NT2/D1 (cell line): ENCODE measurements around the gene DOK6.

Experiments used
- DNase-seq: peaks from one replicate; pipeline ENCODE4 v3.0.0-alpha.2; 2011; ENCODE audit warnings: low read depth, low spot score
- H3K27me3 ChIP-seq: 2 replicates; pipeline ENCODE4 v1.6.0; 2011; ENCODE audit warnings: mild to moderate bottlenecking; ENCODE audit not compliant: insufficient read length, insufficient read depth
- H3K36me3 ChIP-seq: 2 replicates; pipeline ENCODE4 v1.6.1; 2011; ENCODE audit warnings: mild to moderate bottlenecking, low read length, mixed read lengths; ENCODE audit not compliant: insufficient read depth, insufficient read length
- H3K4me1 ChIP-seq: 2 replicates; pipeline ENCODE4 v1.5.1; 2011; ENCODE audit not compliant: insufficient read depth, insufficient read length
- H3K4me3 ChIP-seq: 2 replicates; pipeline ENCODE4 v1.5.1; 2011; ENCODE audit warnings: low read depth; ENCODE audit not compliant: insufficient read length
- H3K9ac ChIP-seq: 2 replicates; pipeline ENCODE4 v1.6.0; 2011; ENCODE audit warnings: low read depth; ENCODE audit not compliant: insufficient read length
- H3K9me3 ChIP-seq: 2 replicates; pipeline ENCODE4 v1.5.1; 2011; ENCODE audit warnings: mild to moderate bottlenecking, low read length; ENCODE audit not compliant: insufficient read depth
- SUZ12 ChIP-seq: IDR thresholded peaks from 2 replicates; pipeline ENCODE4 v1.6.1; 2011; ENCODE audit not compliant: insufficient read length, insufficient read depth; ENCODE audit errors: extremely low read depth
- YY1 ChIP-seq: IDR thresholded peaks from 2 replicates; pipeline ENCODE4 v1.6.1; 2011; ENCODE audit not compliant: insufficient read length, insufficient read depth
- ZNF274 ChIP-seq: IDR thresholded peaks from 2 replicates; pipeline ENCODE4 v1.6.1; 2011; ENCODE audit warnings: mild to moderate bottlenecking, low read depth, low read length

Gene DOK6

DNA sequence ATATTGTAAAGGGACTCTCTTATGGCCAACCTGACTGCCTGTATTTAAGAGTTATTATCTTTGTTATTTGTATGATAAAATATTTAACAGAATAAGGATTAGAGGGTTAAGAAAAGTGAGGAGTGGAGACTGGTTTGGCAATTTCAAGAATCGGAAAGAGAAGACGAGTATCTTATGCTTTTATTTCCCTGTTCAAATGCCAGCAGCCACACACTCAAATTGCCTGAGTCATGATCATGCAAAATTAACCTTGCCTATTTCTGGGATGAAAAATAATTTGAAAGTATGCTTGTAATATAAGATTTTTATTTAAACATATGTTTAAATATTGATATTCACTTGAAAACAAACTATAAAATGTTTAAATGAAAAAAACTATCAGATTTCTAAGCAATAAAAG, 358.4 kb downstream of the DOK6 start:
- no peaks in the 10 kb centered on the region for H3K9me3 ChIP-seq
- DNase-seq = no peak
- no peak for TF ChIP-seq YY1
- TF ChIP-seq ZNF274 = no peak
- TF ChIP-seq SUZ12 = no peak
- H3K4me3 ChIP-seq = no peak overlapping the region
- H3K9ac ChIP-seq = no peak overlapping the region
- H3K4me1 ChIP-seq = no peaks in the 10 kb centered on the region
- H3K36me3 ChIP-seq = no peaks in the 10 kb centered on the region
- H3K27me3 ChIP-seq = no peaks in the 10 kb centered on the region

GRCh38 chr18:69763002-69763401, 362.3 kb downstream of the DOK6 start:
- DNase-seq = no peak
- no peaks in the 10 kb centered on the region for H3K36me3 ChIP-seq
- H3K9ac ChIP-seq = no peak overlapping the region
- TF ChIP-seq SUZ12 = no peak
- H3K4me1 ChIP-seq = no peaks in the 10 kb centered on the region
- H3K4me3 ChIP-seq = no peak overlapping the region
- no peaks in the 10 kb centered on the region for H3K27me3 ChIP-seq
- H3K9me3 ChIP-seq = no peaks in the 10 kb centered on the region

DNA sequence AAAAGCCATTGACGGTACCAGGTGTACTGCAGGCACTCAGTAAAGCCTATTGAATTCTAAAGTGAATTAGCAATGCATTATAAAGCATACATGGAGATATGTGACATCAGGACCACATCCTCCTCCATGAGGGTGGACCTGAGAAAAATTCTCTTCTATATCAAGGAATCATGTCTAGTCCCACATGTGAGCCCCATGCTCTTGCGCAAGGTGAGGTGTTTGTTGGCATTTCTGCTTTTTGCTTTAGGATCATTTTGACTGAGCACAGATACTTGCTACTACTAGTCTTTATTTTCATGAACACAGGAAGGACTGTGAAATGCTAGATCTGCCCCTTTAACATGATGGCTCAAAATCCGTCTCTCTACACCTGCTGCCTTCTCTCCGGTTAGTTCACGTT, 363.1 kb downstream of the DOK6 start:
- Histone ChIP-seq H3K9ac (no peak overlapping the region), H3K36me3 (no peaks in the 10 kb centered on the region), H3K4me1 (no peaks in the 10 kb centered on the region), H3K27me3 (no peaks in the 10 kb centered on the region), H3K9me3 (no peaks in the 10 kb centered on the region), H3K4me3 (no peak overlapping the region)
- no peak for DNase-seq
- no peak for TF ChIP-seq YY1
- TF ChIP-seq SUZ12 = no peak

GRCh38 chr18:69770238-69770637, 369.6 kb downstream of the DOK6 start:
- H3K27me3 ChIP-seq = no peaks in the 10 kb centered on the region
- DNase-seq = no peak
- no peaks in the 10 kb centered on the region for H3K9me3 ChIP-seq
- TF ChIP-seq YY1 (no peak), SUZ12 (no peak), ZNF274 (no peak)
- no peaks in the 10 kb centered on the region for H3K36me3 ChIP-seq
- H3K4me1 ChIP-seq = no peaks in the 10 kb centered on the region
- no peak overlapping the region for H3K4me3 ChIP-seq
- H3K9ac ChIP-seq = no peak overlapping the region

DNA sequence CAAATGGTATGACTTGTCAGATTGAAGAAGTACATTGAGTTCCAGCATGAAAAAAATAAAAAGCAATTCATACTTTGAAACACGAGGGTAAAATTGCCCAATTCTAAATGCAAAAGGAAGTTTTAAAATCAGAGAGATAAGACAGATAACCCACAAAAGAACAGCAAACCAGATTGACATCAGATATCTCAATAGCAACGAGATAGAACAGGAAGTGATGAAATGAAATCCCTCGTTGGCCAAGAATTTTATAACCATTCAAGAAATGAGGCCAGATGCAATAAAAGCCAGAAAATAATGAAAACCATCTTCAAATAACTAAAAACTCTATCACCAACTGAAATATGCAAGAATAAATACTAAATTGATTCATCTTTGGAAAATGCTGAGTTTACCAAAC, 374.1 kb downstream of the DOK6 start:
- Histone ChIP-seq H3K4me1 (no peaks in the 10 kb centered on the region), H3K9me3 (no peaks in the 10 kb centered on the region), H3K36me3 (no peaks in the 10 kb centered on the region), H3K27me3 (no peaks in the 10 kb centered on the region), H3K9ac (no peak overlapping the region), H3K4me3 (no peak overlapping the region)
- TF ChIP-seq YY1 (no peak), SUZ12 (no peak), ZNF274 (no peak)
- DNase-seq = no peak

DNA sequence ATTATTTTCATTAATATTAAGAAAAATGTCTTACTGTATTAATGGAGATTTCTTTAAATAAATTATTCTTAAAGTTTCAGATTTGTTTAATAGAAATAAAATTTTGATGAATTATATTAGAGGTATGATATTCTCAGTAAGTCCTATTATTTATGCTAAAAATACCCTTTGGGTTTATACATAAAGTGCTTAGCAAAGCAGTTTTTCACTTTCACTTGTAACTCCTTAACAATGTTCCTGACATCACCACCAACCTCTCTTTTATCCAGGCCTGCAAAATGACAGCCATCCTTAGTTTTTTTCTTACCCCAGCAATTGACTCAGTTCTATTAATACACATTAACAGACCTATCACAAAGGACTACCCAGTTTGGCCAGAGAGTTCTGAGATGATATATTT, 376.6 kb downstream of the DOK6 start:
- no peaks in the 10 kb centered on the region for H3K4me1 ChIP-seq
- no peak for TF ChIP-seq YY1
- TF ChIP-seq SUZ12 = no peak
- TF ChIP-seq ZNF274 = no peak
- no peak overlapping the region for H3K4me3 ChIP-seq
- no peaks in the 10 kb centered on the region for H3K36me3 ChIP-seq
- no peaks in the 10 kb centered on the region for H3K27me3 ChIP-seq
- DNase-seq = no peak
- no peaks in the 10 kb centered on the region for H3K9me3 ChIP-seq
- no peak overlapping the region for H3K9ac ChIP-seq

- H3K27me3 ChIP-seq = no peaks in the 10 kb centered on the region
- H3K4me1 ChIP-seq = no peaks in the 10 kb centered on the region
- no peak overlapping the region for H3K4me3 ChIP-seq
- no peak for DNase-seq
- no peak overlapping the region for H3K9ac ChIP-seq
- H3K9me3 ChIP-seq = no peaks in the 10 kb centered on the region
- no peaks in the 10 kb centered on the region for H3K36me3 ChIP-seq
- TF ChIP-seq SUZ12 (no peak), YY1 (no peak), ZNF274 (no peak)
Measured at GRCh38 chr18:69778680-69779079, 378.0 kb downstream of the DOK6 start.

DNA sequence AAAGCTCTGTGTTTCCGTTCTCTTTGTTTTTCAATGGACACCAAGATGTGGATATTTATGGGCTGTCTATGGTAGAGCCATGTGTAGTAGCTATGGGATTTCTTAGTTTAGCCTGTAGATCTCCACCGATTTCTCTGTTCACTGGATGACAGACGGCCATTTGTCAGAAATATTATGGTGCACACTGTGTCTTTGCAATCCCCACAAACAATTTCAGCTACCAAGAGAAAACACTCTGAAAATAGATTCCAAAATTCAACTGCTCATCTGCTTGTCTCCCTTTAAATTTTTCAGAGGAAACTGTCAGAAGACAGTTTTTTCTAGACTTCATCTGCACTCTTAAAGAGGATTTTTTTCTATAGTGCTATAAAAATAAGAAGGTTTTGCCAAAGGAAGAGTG, 380.2 kb downstream of the DOK6 start:
- TF ChIP-seq SUZ12 (no peak), YY1 (no peak), ZNF274 (no peak)
- Histone ChIP-seq H3K9me3 (no peaks in the 10 kb centered on the region), H3K9ac (no peak overlapping the region), H3K36me3 (no peaks in the 10 kb centered on the region), H3K4me3 (no peak overlapping the region), H3K4me1 (no peaks in the 10 kb centered on the region), H3K27me3 (no peaks in the 10 kb centered on the region)
- DNase-seq = no peak
